Stimulated activated CD4-positive, alpha-beta T cell treated with anti-CD3 and anti-CD28 coated beads, Interleukin-2, amount 100 ng/mL, for 48 hours (primary cell): ENCODE results near the gene TMC2.
"Not testable (repeated sequence)": the region's sequence is repeated elsewhere in the genome, so short reads cannot be mapped to it uniquely, and the experiment has no call there.

Experiments
- DNase-seq, 2 donors: peaks; one replicate each; pipeline ENCODE4 v3.0.0-alpha.2; 2020

TMC2 gene

GRCh38 chr20:2663887-2664719 is 127.7 kb downstream of the TMC2 start, which contains the start of gene IDH3B:
TSS of gene IDH3B (minus strand) at chr20:2664216. CDS start at chr20:2664188, 28 bp downstream.
- peak; percentile 87 to 91 for DNase-seq

DNA sequence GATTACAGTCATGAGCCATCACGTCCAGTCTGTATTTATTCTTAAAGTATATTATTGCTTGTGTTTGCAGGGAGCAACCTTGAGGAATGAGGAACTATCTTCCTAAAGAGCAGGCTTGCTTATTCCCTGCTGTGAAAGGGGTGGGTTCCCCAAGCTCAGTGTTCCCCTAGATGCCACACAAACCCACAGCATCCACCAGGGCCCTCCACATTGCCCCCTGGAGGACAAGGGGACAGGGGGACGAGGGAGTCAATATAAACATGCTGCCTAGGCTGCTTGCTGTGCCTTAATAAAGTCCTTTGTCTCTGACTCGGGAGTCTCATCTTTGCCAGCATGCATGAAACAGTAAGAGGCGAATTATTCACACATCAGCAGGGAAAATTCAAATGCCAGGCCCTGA is 135.6 kb downstream of the TMC2 start:
- no peak for DNase-seq

GRCh38 chr20:2672446-2672845 is 136.1 kb downstream of the TMC2 start:
- DNase-seq, result no peak

GRCh38 chr20:2673453-2673852 is 137.1 kb downstream of the TMC2 start:
- DNase-seq, result no peak

GRCh38 chr20:2680046-2680445 is 143.7 kb downstream of the TMC2 start:
- DNase-seq, result no peak

GRCh38 chr20:2682040-2682439 is 145.7 kb downstream of the TMC2 start:
- not testable (repeated sequence) for DNase-seq

- DNase-seq, result not testable (repeated sequence)
These were observed 148.4 kb downstream of the TMC2 start for GRCh38 chr20:2684817-2685216.

GRCh38 chr20:2687514-2687913 is 151.1 kb downstream of the TMC2 start:
- no peak for DNase-seq

DNA sequence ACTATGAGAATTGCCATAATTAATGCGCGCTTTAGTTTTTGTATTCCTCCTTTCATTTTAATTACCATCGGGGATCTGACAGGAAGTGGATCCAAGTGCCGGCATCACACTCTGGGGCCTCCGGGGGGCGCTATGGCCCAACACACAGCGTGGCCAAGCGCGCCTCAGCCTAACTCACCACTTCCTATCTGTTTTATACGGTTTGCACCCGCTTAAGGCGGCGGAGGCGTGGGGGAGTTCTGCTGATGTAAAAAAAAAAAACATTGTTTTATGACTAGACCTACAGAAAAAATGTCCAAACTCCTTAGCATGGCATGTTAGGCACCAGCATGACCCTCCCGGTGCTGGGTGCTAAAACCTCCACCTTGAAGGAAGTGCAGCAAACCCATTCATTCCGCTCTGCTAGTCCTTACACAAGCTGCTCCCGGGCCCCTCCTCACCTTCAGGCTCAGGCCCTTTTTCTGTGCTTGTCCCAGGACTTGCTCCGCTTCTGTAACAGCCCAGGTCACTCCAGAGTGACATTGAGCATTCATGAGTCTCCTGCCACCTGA is 151.7 kb downstream of the TMC2 start:
- DNase-seq, result peak; percentile 71 to 83

DNA sequence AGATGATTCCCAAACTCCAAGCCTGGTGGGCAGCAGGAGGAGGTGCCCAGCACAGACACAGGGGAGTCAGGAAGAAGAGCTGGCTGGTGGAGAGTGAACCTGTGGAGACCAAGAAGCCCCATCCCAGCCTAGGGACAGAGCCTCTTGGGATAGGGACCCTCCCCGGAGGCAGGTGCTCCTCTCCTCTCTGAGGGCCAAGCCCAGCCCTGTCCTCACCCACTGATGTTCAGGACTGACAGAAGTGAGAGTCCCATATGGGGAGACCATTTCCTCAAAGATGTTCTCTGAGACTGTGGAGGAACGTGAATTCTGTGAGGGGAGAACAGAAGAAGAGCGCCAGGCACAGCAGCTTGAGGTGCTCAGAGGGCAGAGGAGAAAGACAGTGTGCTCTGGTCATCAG is 153.8 kb downstream of the TMC2 start:
- no peak for DNase-seq

DNA sequence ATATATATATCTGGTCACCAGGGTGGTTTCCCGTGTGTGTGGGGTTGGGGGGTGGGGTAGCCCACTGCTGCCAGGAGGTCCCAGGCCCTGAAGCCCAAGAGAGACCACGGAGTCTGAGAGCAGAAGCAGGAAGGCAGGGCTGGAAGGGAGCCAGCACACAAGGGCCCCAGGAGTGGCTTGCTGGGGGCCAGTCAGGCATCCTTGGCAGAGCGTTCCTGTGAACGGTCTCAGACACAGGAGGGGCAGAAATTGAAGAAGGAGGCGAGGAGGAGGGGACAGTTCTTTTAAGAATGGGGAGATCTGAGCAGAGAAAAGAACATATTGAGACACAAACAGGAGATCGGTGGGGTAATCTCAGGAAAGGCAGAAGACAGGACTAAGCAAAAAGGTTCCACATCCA is 154.3 kb downstream of the TMC2 start:
- no peak for DNase-seq

DNA sequence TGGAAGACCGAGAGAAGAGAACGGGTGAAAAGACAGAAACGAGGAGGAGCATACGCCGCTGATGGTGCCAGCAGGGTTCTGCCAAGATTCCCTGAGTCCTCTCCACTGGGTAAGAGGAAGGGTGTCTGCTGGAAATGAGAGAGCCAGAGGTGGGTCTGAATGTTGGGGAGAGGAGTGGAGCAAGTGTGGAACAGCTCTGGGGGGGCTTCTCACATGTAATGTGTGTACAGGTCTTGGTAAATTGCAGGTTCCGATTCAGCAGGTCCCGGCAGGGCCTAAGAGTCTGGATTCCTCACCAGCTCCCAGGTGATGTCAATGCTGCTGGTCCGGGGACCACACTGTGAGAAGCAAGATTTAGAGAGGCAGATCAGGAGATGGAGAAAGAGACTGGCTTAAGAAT is 154.8 kb downstream of the TMC2 start:
- no peak for DNase-seq
